ENCODE data around the gene DICER1.

DNA sequence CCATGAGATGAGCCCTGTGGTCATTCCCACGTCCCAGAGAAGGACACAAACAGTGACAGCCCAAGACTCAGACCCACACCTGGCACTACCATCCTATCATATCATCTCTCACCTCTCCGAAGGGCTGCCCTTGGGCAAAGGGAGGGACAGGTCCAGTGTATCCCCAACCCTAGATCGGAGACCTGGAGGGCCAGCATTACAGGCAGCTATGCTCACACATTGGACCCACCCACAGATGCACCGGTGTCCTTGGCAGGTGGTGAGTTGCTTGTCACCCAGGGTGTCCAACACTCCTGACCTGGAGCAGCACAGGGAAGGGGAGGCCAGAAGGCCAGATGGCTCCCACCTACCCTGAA is 117.4 kb downstream of the DICER1 start:
- TF ChIP-seq, protein P1, sequence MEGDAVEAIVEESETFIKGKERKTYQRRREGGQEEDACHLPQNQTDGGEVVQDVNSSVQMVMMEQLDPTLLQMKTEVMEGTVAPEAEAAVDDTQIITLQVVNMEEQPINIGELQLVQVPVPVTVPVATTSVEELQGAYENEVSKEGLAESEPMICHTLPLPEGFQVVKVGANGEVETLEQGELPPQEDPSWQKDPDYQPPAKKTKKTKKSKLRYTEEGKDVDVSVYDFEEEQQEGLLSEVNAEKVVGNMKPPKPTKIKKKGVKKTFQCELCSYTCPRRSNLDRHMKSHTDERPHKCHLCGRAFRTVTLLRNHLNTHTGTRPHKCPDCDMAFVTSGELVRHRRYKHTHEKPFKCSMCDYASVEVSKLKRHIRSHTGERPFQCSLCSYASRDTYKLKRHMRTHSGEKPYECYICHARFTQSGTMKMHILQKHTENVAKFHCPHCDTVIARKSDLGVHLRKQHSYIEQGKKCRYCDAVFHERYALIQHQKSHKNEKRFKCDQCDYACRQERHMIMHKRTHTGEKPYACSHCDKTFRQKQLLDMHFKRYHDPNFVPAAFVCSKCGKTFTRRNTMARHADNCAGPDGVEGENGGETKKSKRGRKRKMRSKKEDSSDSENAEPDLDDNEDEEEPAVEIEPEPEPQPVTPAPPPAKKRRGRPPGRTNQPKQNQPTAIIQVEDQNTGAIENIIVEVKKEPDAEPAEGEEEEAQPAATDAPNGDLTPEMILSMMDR (IDR thresholded peaks at IDR 0.05) = no peak
- TF ChIP-seq POLR2AphosphoS5 (IDR thresholded peaks at IDR 0.05; ENCODE audit: low read depth, low read length) = no peak
- TF ChIP-seq, protein P2, sequence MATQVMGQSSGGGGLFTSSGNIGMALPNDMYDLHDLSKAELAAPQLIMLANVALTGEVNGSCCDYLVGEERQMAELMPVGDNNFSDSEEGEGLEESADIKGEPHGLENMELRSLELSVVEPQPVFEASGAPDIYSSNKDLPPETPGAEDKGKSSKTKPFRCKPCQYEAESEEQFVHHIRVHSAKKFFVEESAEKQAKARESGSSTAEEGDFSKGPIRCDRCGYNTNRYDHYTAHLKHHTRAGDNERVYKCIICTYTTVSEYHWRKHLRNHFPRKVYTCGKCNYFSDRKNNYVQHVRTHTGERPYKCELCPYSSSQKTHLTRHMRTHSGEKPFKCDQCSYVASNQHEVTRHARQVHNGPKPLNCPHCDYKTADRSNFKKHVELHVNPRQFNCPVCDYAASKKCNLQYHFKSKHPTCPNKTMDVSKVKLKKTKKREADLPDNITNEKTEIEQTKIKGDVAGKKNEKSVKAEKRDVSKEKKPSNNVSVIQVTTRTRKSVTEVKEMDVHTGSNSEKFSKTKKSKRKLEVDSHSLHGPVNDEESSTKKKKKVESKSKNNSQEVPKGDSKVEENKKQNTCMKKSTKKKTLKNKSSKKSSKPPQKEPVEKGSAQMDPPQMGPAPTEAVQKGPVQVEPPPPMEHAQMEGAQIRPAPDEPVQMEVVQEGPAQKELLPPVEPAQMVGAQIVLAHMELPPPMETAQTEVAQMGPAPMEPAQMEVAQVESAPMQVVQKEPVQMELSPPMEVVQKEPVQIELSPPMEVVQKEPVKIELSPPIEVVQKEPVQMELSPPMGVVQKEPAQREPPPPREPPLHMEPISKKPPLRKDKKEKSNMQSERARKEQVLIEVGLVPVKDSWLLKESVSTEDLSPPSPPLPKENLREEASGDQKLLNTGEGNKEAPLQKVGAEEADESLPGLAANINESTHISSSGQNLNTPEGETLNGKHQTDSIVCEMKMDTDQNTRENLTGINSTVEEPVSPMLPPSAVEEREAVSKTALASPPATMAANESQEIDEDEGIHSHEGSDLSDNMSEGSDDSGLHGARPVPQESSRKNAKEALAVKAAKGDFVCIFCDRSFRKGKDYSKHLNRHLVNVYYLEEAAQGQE (IDR thresholded peaks at IDR 0.05; ENCODE audit: insufficient read depth in 1 of 2, low read depth in 2 of 2, low read length in 1 of 2) = no peak
